CD4-positive, alpha-beta T cell treated with Interleukin-4 for 1 hour (primary cell): ENCODE data around the gene DUSP22.

ENCODE experiments used
- DNase-seq, 2 donors: peaks; one replicate each; pipeline ENCODE4 v3.0.0-alpha.2; 2020 to 2022

The DUSP22 gene

GRCh38 chr6:297571-298232, 5.4 kb downstream of the DUSP22 start:
- DNase-seq: no peak

GRCh38 chr6:298233-299103, 6.2 kb downstream of the DUSP22 start:
- DNase-seq: peak; percentile 19 to 54

- no peak for DNase-seq
These were observed 7.1 kb downstream of the DUSP22 start for GRCh38 chr6:299104-299980.

GRCh38 chr6:300026-300425, 7.7 kb downstream of the DUSP22 start:
- DNase-seq: no peak

GRCh38 chr6:300494-301198, 8.4 kb downstream of the DUSP22 start:
- no peak for DNase-seq

- no peak for DNase-seq
These were observed 9.2 kb downstream of the DUSP22 start for GRCh38 chr6:301526-301925.

- no peak for DNase-seq
These were observed 9.8 kb downstream of the DUSP22 start for GRCh38 chr6:301929-302705.

GRCh38 chr6:302760-303159, 10.5 kb downstream of the DUSP22 start:
- DNase-seq: no peak

- no peak for DNase-seq
These were observed 11.0 kb downstream of the DUSP22 start for GRCh38 chr6:303263-303662.

- no peak for DNase-seq
These were observed 11.8 kb downstream of the DUSP22 start for GRCh38 chr6:303948-304558.

- DNase-seq: no peak
These were observed 12.6 kb downstream of the DUSP22 start for GRCh38 chr6:304833-305370.

GRCh38 chr6:305371-306206, 13.3 kb downstream of the DUSP22 start:
- DNase-seq: no peak

GRCh38 chr6:306641-307061, 14.4 kb downstream of the DUSP22 start:
- DNase-seq: no peak

GRCh38 chr6:307065-307814, 15.0 kb downstream of the DUSP22 start:
- no peak for DNase-seq

GRCh38 chr6:307874-308273, 15.6 kb downstream of the DUSP22 start:
- DNase-seq: no peak

- DNase-seq: no peak
These were observed 16.0 kb downstream of the DUSP22 start for GRCh38 chr6:308307-308706.

- no peak for DNase-seq
These were observed 16.5 kb downstream of the DUSP22 start for GRCh38 chr6:308768-309167.

GRCh38 chr6:309947-310346, 17.7 kb downstream of the DUSP22 start:
- no peak for DNase-seq

GRCh38 chr6:310671-311070, 18.4 kb downstream of the DUSP22 start:
- no peak for DNase-seq
